NOMO-1 treated with DMSO at 0.1 percent for 48 hours (cell line): Measurements from ENCODE around the gene NTN3.
"Not testable (repeated sequence)": the region's sequence is repeated elsewhere in the genome, so short reads cannot be mapped to it uniquely, and the experiment has no call there.

ENCODE experiments used
- DNase-seq: peaks from one replicate; lab custom pipeline; 2025; ENCODE audit not compliant: unreplicated experiment; lab: John Stamatoyannopoulos, UW

Gene NTN3

GRCh38 chr16:2441143-2441804 lies 29.8 kb upstream of the NTN3 start:
- not testable (repeated sequence) for DNase-seq

GRCh38 chr16:2443555-2443954 lies 27.5 kb upstream of the NTN3 start:
- DNase-seq = no peak

- no peak for DNase-seq
Observed at GRCh38 chr16:2447920-2448583, 23.0 kb upstream of the NTN3 start.

GRCh38 chr16:2449118-2449517 lies 22.0 kb upstream of the NTN3 start:
- no peak for DNase-seq

- DNase-seq = no peak
Observed at GRCh38 chr16:2450535-2450934, 20.6 kb upstream of the NTN3 start.

GRCh38 chr16:2450975-2451381 lies 20.1 kb upstream of the NTN3 start:
- DNase-seq = no peak

- no peak for DNase-seq
Observed at GRCh38 chr16:2451851-2452320, 19.2 kb upstream of the NTN3 start.

GRCh38 chr16:2452650-2453049 lies 18.4 kb upstream of the NTN3 start:
- DNase-seq = no peak

- no peak for DNase-seq
Observed at GRCh38 chr16:2455081-2455845, 15.8 kb upstream of the NTN3 start.

GRCh38 chr16:2456551-2457153 lies 14.4 kb upstream of the NTN3 start:
- DNase-seq = no peak

- DNase-seq = no peak
Observed at GRCh38 chr16:2457267-2457666, 13.8 kb upstream of the NTN3 start.

- DNase-seq = no peak
Observed at GRCh38 chr16:2457946-2458345, 13.2 kb upstream of the NTN3 start.

GRCh38 chr16:2458887-2459646 lies 12.0 kb upstream of the NTN3 start:
- no peak for DNase-seq

- peak; percentile 95 for DNase-seq
Observed at GRCh38 chr16:2459647-2460390, 11.3 kb upstream of the NTN3 start, which contains the start of gene TEDC2. TSS of gene TEDC2 (plus strand) at chr16:2460109. CDS start at chr16:2460145, 36 bp downstream.

GRCh38 chr16:2460391-2460713 lies 10.7 kb upstream of the NTN3 start:
- no peak for DNase-seq

- no peak for DNase-seq
Observed at GRCh38 chr16:2460916-2461315, 10.2 kb upstream of the NTN3 start.

GRCh38 chr16:2462031-2462866 lies 8.8 kb upstream of the NTN3 start:
- no peak for DNase-seq

- no peak for DNase-seq
Observed at GRCh38 chr16:2464333-2464732, 6.8 kb upstream of the NTN3 start.

- DNase-seq = no peak
Observed at GRCh38 chr16:2465653-2466415, 5.3 kb upstream of the NTN3 start.
